ENCODE measurements around the gene PABPN1.
"Not testable (repeated sequence)": the region's sequence is repeated elsewhere in the genome, so short reads cannot be mapped to it uniquely, and the experiment has no call there.

Gene PABPN1

DNA sequence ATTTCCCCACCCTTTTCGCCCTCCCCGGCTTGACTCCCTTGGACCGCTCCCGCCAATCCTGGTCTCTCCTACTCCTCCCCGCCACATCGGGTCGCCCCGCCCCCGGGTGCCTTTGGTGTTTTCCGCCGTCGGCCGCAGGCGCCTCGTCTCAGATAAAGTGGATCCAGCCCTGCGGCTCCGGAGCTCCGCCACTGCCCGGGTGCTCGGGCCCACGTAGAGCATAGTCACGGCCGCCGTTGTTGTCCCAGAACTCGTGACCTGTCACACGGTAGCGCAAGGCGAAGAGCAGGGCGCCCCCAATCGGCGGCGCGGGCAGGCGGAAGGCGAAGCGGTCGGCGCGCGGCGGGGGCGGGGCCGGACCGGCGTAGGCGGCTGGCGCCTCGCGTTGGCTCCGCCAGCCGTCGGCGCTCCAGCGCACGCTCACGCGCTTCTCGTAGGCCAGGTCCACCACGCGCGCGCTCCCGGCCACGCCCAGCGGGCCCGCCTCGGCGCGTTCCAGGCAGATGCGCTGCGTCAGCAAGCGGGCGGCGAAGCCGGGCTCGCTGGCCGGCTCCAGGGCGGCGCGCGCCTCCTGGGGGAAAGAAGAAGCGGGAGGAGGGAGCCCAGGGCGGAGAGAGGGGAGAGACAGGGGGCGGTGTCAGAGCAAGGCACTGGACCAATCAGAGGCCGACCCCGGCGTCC is 19.8 kb upstream of the PABPN1 start:
- DNase-seq, result peak; percentile 97 to 98

DNA sequence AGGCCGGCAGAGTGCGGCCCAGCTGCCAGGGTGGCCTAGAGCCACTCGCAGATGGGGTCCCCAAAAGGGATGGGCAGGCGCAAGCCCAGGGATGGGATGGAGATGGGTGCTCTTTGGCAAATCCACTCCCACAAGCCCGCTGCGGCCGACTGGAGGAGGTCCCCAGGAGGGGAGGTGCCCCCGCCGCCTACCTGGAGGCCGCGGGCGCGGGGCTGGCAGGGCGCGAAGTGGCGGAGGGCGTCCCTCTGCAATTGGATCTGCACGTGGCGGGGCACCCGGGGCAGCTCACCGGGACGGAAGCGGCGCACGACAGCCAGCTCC is 19.3 kb upstream of the PABPN1 start:
- DNase-seq, result no peak

GRCh38 chr14:23302290-23303225 is 18.7 kb upstream of the PABPN1 start, which contains the start of gene PPP1R3E:
Gene PPP1R3E, minus strand, starts transcription at chr14:23302859. Its CDS starts 283 bp downstream, at chr14:23302576.
- peak; percentile 59 to 81 for DNase-seq

DNA sequence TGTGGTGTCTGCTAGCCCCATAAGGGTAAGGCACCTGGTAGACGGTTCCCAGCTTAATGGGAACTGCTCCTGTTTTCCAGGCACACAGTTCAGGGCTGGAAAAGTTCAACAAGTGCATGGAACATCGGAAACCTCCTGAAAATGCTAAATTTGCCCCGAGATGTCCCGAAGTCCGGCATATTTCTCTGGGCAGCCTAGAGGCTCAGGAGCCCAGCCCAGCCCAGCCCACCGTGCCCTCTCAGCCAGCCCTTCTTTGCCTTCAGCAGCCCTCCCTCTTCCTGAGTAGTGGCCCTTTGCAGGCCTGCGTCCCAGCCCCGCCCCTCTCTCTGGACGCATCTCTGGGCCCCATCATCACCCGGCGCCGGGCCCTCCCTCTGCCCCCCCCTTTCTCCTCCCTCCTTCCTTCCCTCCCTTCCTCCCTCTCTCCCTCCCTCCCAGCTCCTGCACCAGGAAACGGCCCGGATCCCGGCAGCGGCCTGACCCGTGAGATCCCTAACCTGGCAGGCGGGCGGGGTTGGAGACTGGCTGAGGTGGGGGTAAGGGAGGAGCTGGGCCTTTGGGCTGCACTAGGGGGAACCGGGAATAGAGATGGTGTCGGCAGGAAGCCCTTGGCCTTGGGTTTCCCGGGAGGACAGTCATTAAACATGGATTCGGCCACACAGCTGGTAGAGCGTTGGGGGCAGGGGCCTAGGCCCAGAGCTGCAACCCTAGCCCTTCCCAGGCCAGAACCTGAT is 14.7 kb upstream of the PABPN1 start, which contains the start of gene BCL2L2:
BCL2L2 (plus strand) TSS at position 422 of the 734 bp plus-strand sequence. CDS start 935 bp downstream, outside the sequence.
- DNase-seq, result peak; percentile 88

GRCh38 chr14:23307146-23307530 is 14.1 kb upstream of the PABPN1 start:
- no peak for DNase-seq

DNA sequence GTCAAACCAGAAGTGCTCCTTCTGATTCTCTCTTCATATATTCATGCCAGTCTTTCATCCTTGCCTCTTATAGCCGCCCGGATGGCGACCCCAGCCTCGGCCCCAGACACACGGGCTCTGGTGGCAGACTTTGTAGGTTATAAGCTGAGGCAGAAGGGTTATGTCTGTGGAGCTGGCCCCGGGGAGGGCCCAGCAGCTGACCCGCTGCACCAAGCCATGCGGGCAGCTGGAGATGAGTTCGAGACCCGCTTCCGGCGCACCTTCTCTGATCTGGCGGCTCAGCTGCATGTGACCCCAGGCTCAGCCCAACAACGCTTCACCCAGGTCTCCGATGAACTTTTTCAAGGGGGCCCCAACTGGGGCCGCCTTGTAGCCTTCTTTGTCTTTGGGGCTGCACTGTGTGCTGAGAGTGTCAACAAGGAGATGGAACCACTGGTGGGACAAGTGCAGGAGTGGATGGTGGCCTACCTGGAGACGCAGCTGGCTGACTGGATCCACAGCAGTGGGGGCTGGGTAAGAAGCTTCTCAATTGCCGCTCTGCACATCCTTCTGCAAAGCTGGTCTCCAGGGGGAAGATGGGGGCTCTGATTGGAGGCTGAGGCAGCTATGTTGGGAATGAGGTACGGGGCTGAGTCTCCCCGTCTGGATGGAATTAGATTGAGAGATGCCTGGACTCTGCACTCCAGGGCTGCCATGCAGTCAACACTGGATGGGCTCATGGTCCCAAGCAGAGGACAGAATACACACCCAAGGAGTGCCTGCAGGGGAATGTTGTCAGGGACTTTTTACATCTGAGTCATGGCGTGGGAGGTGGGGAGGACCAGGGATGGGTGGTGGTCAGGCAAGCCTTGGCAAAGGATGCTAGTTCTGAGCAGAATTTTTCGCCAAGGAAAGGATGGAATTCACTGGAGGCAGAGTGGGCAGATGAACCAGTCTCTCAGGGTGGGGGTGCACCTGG is 13.3 kb upstream of the PABPN1 start:
- DNase-seq, result no peak

- DNase-seq, result no peak
These were observed 12.4 kb upstream of the PABPN1 start for GRCh38 chr14:23308721-23309445.

DNA sequence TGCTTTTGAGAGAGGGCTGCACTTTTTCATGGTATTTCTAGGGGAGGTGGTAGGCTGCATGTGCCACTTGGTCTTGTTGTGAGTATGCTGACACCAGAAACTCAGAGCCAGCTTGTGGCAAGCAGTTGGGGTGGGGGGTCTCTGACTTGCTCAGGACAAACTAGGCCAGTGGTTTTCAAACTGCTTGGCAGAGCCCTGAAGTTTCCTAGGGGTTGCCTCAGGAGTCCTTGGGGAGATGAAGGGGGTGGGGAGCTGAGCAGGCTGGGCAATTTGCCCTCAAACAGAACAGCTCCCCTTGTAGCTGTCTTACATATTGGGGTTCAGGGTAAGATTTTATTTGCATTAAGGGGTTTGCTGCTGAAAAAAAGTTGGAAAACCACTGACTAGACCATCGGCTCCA is 10.7 kb upstream of the PABPN1 start:
- no peak for DNase-seq

DNA sequence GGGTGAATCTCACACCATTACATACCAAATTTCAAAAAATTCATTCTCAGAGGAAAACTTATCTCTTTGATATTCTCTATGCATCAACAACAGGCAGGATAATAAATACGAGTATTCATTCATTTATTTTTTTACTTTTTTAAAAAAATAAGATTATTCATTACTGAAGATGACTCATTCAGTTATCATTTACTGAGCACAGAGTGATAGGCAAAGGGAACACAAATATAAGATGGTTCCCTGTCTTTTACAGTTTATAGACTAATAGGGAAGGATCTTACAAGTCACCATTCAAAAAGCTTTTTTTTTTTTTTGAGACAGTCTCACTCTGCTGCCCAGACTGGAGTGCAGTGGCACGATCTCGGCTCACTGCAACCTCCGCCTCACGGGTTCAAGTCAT is 5.0 kb upstream of the PABPN1 start:
- DNase-seq, result no peak

DNA sequence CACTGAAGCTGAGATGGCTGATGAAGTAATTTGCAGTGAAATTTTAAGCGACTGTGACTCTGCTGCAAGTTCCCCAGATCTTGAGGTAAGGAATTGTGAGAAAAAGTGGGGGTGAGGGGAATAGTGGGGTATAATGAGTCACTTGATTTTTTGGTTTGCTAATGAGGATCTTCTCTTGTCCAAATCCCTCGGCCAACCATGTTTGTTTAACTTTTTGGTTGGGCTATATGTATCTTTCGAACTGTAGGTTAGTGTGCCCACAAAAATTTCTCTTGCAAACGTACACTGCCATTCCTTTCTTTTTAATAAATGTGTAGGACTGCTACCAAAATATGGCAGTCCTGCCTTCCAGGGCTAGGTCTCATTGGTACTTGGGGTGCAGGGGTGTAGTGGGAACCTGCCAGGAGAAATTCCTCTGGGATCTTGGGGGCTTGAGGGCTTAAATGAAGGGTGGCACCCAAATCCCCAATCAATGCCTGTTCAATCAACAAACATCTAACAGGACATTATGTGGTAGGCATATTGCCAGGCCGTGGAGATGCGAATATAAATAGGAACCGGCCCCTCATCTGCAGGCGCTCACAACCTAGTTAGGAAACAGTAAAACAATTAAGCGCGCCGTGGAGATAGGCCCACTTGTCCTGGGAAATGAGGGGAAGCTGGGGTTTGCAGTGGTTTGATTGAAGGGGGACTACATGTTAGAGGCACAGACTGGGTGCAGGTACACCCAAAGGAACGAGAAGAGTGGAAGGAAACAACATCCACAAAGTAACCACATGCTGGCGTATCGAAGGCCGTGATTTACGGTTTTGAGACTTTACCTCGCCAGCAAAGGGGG is 1.3 kb upstream of the PABPN1 start:
- no peak for DNase-seq

DNA sequence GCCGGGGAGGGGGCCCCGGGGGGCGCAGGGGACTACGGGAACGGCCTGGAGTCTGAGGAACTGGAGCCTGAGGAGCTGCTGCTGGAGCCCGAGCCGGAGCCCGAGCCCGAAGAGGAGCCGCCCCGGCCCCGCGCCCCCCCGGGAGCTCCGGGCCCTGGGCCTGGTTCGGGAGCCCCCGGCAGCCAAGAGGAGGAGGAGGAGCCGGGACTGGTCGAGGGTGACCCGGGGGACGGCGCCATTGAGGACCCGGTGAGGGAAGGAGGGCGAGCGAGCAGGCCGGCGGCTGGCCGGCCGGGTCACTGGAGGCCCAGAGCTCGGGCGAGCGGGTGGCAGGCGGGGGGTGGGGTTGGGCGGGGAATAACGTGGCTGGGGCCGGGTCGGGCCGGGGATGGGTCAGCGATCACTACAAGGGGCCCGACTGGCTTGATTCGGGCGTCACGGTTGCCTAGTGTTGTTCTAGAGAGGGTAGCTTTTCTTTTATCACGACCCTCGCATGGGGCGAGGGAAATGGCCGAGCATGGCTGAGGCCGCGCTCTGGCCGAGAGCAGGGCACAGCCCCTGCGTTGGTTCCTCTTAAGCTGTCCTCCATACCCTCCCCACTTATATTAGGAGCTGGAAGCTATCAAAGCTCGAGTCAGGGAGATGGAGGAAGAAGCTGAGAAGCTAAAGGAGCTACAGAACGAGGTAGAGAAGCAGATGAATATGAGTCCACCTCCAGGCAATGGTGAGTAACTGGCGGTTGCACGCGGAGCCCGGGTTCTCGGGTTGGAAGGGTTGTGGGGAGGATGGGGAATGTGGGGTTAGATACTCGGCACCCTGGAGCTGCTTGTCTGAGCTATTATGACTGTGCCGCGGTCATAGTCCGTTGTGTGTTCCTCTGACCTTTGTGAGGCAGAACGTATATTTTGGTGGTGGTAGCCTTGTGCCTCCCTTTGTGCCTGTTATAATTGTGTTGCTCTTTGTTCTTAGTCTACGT is 603 bp downstream of the PABPN1 start:
- DNase-seq, result peak; percentile 13 to 36

GRCh38 chr14:23322568-23323517 is 1.6 kb downstream of the PABPN1 start:
- no peak for DNase-seq

DNA sequence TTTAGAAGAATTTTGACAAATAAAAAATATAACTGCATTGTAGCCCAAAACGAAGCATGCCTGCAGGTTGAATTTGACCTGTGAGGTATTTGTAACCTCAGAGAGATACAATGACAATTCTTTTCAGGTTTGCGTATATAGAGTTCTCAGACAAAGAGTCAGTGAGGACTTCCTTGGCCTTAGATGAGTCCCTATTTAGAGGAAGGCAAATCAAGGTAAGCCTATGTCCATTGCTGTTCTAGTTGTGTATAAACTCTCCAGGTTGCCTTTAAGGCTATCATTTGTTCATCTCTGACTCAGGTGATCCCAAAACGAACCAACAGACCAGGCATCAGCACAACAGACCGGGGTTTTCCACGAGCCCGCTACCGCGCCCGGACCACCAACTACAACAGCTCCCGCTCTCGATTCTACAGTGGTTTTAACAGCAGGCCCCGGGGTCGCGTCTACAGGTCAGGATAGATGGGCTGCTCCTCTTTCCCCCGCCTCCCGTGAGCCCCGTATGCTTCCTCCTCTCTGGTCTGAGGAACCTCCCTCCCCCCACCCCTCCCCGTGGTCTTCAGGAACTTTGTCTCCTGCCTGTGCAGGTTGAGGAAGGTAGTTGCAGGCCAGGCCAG is 2.7 kb downstream of the PABPN1 start:
- DNase-seq, result no peak

DNA sequence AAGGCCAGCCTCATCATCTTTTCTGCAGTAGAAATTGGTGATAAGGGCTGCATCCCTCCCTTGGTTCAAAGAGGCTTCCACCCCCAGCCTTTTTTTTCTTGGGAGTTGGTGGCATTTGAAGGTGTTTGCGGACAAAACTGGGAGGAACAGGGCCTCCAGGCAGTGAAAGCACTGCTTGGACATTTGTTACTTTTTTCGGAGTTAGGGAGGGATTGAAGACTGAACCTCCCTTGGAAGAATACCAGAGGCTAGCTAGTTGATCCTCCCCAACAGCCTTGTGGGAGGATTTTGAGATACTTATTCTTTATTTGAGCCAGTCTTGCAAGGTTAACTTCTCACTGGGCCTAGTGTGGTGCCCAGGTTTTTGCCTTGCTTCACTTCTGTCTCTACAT is 3.2 kb downstream of the PABPN1 start:
- no peak for DNase-seq

DNA sequence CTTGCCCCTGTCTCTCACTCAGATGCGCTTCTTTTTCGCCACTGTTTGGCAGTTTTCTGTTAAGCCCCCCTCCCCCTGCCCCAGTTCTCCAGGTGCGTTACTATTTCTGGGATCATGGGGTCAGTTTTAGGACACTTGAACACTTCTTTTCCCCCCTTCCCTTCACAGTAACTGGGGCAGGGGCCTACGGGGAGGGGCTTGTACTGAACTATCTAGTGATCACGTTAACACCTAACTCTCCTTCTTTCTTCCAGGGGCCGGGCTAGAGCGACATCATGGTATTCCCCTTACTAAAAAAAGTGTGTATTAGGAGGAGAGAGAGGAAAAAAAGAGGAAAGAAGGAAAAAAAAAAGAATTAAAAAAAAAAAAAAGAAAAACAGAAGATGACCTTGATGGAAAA is 3.7 kb downstream of the PABPN1 start:
- DNase-seq, result no peak

- DNase-seq, result not testable (repeated sequence)
These were observed 4.5 kb downstream of the PABPN1 start for GRCh38 chr14:23325746-23326145.

- no peak for DNase-seq
These were observed 5.5 kb downstream of the PABPN1 start for GRCh38 chr14:23326491-23327332.
